Measurements from ENCODE around the gene VCP. TPM values are rescaled to one million over a fixed set of nuclear protein-coding genes. Genes with fewer than 3 reads are reported as not detected.

VCP gene
- total and polyA plus RNA-seq, 2 experiments from 2014 or later, result 226 to 338 TPM

GRCh38 chr9:35114840-35115628 lies 42.6 kb upstream of the VCP start:
- H3K27ac ChIP-seq, result peak overlapping the region; percentile 91
- peak; percentile 42 to 45 for DNase-seq (ENCODE audit: low read depth in 1 of 2, low spot score in 1 of 2)
- peak overlapping the region; percentile 47 for H3K4me3 ChIP-seq
- no peaks in the 10 kb centered on the region for H3K36me3 ChIP-seq
- peaks cover 23% of the 10 kb centered on the region for H3K4me1 ChIP-seq (ENCODE audit: low read depth)
- TF ChIP-seq CTCF (IDR thresholded peaks at IDR 0.05; ENCODE audit: low read depth, low read length), result no peak
- H3K9me3 ChIP-seq (ENCODE audit: low read depth), result no peaks in the 10 kb centered on the region
- H3K27me3 ChIP-seq, result no peaks in the 10 kb centered on the region

DNA sequence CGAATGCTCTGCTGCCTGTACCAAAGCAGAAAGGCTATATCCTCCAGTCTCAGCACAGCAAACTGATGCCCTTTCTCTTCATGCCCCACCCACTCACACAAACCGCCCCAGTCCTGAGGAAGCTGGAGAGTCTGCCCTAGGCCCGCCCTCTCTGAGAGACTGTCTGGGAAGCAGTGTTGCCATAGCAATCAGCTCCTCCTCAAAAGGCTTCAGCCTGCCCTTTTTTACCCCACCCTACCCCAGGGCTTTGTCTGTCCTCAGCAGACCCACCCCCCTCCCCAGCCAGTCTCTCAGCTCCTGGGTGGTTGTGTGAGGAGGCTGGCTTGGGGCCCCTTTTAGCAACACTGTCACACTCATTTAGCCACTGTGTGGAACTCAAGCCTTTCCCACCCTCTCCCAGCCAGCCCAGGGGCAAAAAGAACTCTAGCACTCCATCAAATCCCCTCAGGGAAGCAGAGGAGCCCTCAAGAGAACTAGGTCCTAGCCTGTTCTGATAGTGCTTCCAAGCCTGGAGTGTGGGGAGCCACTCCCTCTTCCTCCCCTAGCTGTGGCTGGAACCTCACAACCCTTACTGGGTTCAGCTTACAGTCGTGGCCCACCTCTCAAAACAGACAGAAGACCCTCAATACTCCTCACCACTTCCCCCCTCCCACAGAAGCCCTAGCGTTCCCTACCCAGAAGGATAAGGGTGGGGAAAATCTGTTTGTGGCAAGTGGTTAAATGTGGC lies 41.9 kb upstream of the VCP start:
- H3K9me3 ChIP-seq (ENCODE audit: low read depth), result no peaks in the 10 kb centered on the region
- H3K4me3 ChIP-seq, result peak overlapping the region; percentile 47
- H3K4me1 ChIP-seq (ENCODE audit: low read depth), result peaks cover 28% of the 10 kb centered on the region
- no peaks in the 10 kb centered on the region for H3K27me3 ChIP-seq
- H3K27ac ChIP-seq, result peak overlapping the region; percentile 91
- TF ChIP-seq CTCF (IDR thresholded peaks at IDR 0.05; ENCODE audit: low read depth, low read length), result no peak
- no peaks in the 10 kb centered on the region for H3K36me3 ChIP-seq
- peak; percentile 90 to 97 for DNase-seq (ENCODE audit: low read depth in 1 of 2, low spot score in 1 of 2)

GRCh38 chr9:35112257-35113020 lies 40.0 kb upstream of the VCP start:
- Histone ChIP-seq H3K4me1 (ENCODE audit: low read depth) (peaks cover 38% of the 10 kb centered on the region), H3K4me3 (no peak overlapping the region), H3K27ac (peak overlapping the region; percentile 73), H3K27me3 (no peaks in the 10 kb centered on the region), H3K9me3 (ENCODE audit: low read depth) (no peaks in the 10 kb centered on the region), H3K36me3 (peaks cover 9% of the 10 kb centered on the region)
- no peak for TF ChIP-seq CTCF (IDR thresholded peaks at IDR 0.05; ENCODE audit: low read depth, low read length)
- DNase-seq (ENCODE audit: low read depth in 1 of 2, low spot score in 1 of 2), result peak in 1 of 2 donors; percentile 57

DNA sequence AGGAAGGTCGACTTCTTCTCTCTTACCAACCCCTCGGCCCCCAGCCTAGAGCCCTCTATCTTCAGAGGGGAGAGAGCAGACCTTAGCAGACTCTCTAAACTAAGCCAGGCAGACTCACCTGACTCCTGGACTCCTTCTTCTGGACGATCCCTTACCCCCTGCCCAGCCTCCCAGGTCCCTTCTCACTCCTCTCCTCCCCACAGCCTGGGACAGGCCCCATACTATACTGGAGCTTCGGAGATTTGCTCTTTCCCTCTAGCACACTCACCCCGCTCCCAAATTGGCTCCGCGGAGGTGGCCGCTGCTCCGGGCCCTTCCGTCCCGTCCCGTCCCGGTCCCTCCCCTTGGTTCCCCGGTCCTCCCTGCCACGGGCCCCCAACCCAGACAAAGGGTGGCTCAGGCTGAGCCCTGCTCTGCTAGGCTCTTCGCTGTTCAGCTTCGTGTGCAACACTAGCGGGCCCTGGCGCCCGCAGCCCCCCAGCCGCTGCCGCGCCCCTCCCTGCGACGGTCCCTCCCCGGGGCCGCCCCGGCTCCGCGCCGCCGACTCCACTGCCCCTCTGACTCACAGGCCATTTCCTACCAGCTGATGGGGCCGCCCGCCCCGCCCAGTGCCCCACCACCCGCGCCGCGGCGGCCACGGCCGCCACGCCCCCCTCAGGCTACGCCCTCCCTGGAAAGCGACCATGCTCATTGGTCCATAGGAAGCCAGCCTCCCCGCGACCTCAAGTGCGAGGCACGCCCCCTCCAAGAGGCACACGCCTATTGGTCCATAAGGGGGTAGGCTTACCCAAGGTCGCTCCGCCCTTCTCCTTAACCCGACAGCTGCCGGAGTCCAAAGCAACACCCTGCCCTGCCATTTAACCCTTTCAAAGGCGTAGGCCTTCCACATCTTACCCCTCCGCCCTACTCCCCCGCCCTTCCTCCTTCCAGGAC lies 38.8 kb upstream of the VCP start:
- DNase-seq (ENCODE audit: low read depth in 1 of 2, low spot score in 1 of 2), result peak; percentile 99
- Histone ChIP-seq H3K4me1 (ENCODE audit: low read depth) (peaks cover 38% of the 10 kb centered on the region), H3K9me3 (ENCODE audit: low read depth) (no peaks in the 10 kb centered on the region), H3K4me3 (peak overlapping the region; percentile 69), H3K36me3 (peaks cover 9% of the 10 kb centered on the region), H3K27ac (peak overlapping the region; percentile 73), H3K27me3 (no peaks in the 10 kb centered on the region)
- no peak for TF ChIP-seq CTCF (IDR thresholded peaks at IDR 0.05; ENCODE audit: low read depth, low read length)

All from cardiac muscle cell (in vitro differentiated cells and primary cell).